H1 (cell line): ENCODE measurements around the gene LYL1.

Source experiments
- ASH2L ChIP-seq: fragments of 200-600, 300-600 bp; sonication (generic); IDR thresholded peaks from one replicate; pipeline ENCODE4 v1.7.1; 2017; ENCODE audit warnings: low read length
- CHD2 ChIP-seq: IDR thresholded peaks from 2 replicates; pipeline ENCODE4 v1.6.1; 2012; ENCODE audit warnings: low read length, improper control_type of control experiment
- CTCF ChIP-seq, 3 experiments: IDR thresholded peaks; 1 replicate in 2 of 3; 2 replicates in 1 of 3; pipeline versions ENCODE4 v1.5.1 to v1.6.1; 2011; ENCODE audit warnings: low read length in 3 of 3, mild to moderate bottlenecking in 3 of 3, inconsistent platforms in 2 of 3, low read depth in 1 of 3, moderate library complexity in 1 of 3; ENCODE audit not compliant: insufficient read depth in 1 of 3; ENCODE audit errors: control extremely low read depth in 1 of 3
- EP300 ChIP-seq, 2 experiments: IDR thresholded peaks; 1 replicate in 1 of 2; 2 replicates in 1 of 2; pipeline ENCODE4 v1.6.1; 2011 to 2012; ENCODE audit warnings: low read depth in 2 of 2, low read length in 2 of 2, mild to moderate bottlenecking in 2 of 2, borderline replicate concordance in 1 of 2, inconsistent platforms in 1 of 2, moderate library complexity in 1 of 2
- EZH2 ChIP-seq: fragments of 200-600 bp; sonication (generic); IDR thresholded peaks from 2 replicates; pipeline ENCODE4 v1.7.1; 2012; ENCODE audit warnings: low read depth, mild to moderate bottlenecking, moderate library complexity, low read length, inconsistent platforms; ENCODE audit not compliant: severe bottlenecking
- HDAC6 ChIP-seq: IDR thresholded peaks from one replicate; pipeline ENCODE4 v1.7.1; 2012; ENCODE audit warnings: low read depth, mild to moderate bottlenecking, inconsistent platforms, low read length, moderate library complexity
- POLR2AphosphoS5 ChIP-seq: IDR thresholded peaks from 2 replicates; pipeline ENCODE4 v1.6.1; 2011; ENCODE audit warnings: low read depth, low read length
- RAD21 ChIP-seq, 2 experiments: IDR thresholded peaks in 1 of 2; conservative IDR thresholded peaks in 1 of 2; 2 replicates each; pipeline ENCODE4 v1.6.1; 2011; ENCODE audit warnings: low read depth in 2 of 2, low read length in 2 of 2, improper control_type of control experiment in 1 of 2, inconsistent platforms in 1 of 2, mild to moderate bottlenecking in 1 of 2, moderate library complexity in 1 of 2
- SP1 ChIP-seq: IDR thresholded peaks from 2 replicates; pipeline ENCODE4 v1.6.1; 2011; ENCODE audit warnings: low read depth, low read length
- SP2 ChIP-seq: IDR thresholded peaks from 2 replicates; pipeline ENCODE4 v1.6.1; 2012; ENCODE audit warnings: mild to moderate bottlenecking, low read length, inconsistent platforms
- TBP ChIP-seq: IDR thresholded peaks from 2 replicates; pipeline ENCODE4 v1.6.1; 2011; ENCODE audit warnings: low read depth, low read length, improper control_type of control experiment
- TEAD4 ChIP-seq: IDR thresholded peaks from 2 replicates; pipeline ENCODE4 v1.6.1; 2012; ENCODE audit warnings: low read depth, low read length, inconsistent platforms, mixed read lengths
- YY1 ChIP-seq: IDR thresholded peaks from 2 replicates; pipeline ENCODE4 v1.6.1; 2011; ENCODE audit warnings: low read depth, mild to moderate bottlenecking, low read length

DNA sequence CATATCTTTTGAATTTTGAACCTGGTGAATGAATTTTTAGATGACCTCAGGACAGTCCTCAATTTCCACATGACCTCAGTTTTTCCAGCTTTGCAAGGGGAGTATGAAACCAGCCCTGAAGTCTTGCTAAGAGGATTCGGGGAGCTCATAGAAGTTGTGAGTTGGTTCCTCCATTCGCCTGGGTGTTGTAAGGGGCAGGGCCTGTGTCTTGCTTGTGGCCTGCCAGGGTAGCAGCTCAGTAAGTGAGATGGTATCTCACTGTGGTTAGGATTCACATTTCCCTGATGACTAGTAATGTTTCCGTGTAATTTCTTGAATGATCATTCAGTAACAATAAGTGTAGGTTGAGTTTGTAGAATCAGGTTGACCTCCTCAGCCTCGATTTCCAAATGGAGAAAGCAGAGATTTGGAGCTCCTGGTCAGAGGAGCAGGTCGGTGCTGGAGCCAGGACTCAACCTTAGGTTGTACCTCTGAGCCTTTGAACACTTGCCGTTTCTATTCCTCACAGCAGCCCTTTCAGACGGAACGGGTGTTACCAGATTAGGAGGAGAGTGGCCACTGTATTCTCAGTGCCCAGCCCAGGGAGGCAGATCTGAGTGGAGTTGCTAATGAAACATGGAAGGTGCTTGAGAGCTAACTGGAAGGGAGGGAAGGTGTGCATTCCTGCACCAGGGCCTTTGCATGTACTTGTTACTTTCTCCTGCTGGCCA, 30.0 kb upstream of the LYL1 start:
- TF ChIP-seq EZH2 (no peak), CTCF (IDR thresholded peaks at IDR 0.05; ENCODE audit: control extremely low read depth in 1 of 3, insufficient read depth in 1 of 3, low read depth in 1 of 3, low read length in 3 of 3) (no peak), EP300 (IDR thresholded peaks at IDR 0.05; ENCODE audit: borderline replicate concordance in 1 of 2, low read depth in 2 of 2, low read length in 2 of 2) (no peak), ASH2L (no peak), CHD2 (no peak), HDAC6 (no peak), SP1 (no peak), SP2 (no peak), YY1 (no peak), TBP (no peak), RAD21 (IDR thresholded peaks at IDR 0.05 in 1 of 2, conservative IDR thresholded peaks at IDR 0.05 in 1 of 2; ENCODE audit: low read depth in 2 of 2, low read length in 2 of 2) (no peak), POLR2AphosphoS5 (no peak), TEAD4 (no peak)
